ENCODE results near the gene PCSK5.
"Not testable (repeated sequence)": the region's sequence is repeated elsewhere in the genome, so short reads cannot be mapped to it uniquely, and the experiment has no call there.

The PCSK5 gene

GRCh38 chr9:76302543-76302942, 412.1 kb downstream of the PCSK5 start:
- no peak for DNase-seq (ENCODE audit: low read depth in 1 of 2, low spot score in 1 of 2)

GRCh38 chr9:76302947-76303550, 412.6 kb downstream of the PCSK5 start:
- no peak for DNase-seq (ENCODE audit: low read depth in 1 of 2, low spot score in 1 of 2)

GRCh38 chr9:76307047-76307446, 416.6 kb downstream of the PCSK5 start:
- DNase-seq (ENCODE audit: low read depth in 1 of 2, low spot score in 1 of 2) = not testable (repeated sequence)

- DNase-seq (ENCODE audit: low read depth in 1 of 2, low spot score in 1 of 2) = no peak
These were observed 420.1 kb downstream of the PCSK5 start for GRCh38 chr9:76310577-76310976.

GRCh38 chr9:76310991-76311390, 420.5 kb downstream of the PCSK5 start:
- DNase-seq (ENCODE audit: low read depth in 1 of 2, low spot score in 1 of 2) = no peak

- no peak for DNase-seq (ENCODE audit: low read depth in 1 of 2, low spot score in 1 of 2)
These were observed 421.1 kb downstream of the PCSK5 start for GRCh38 chr9:76311537-76311936.

GRCh38 chr9:76313771-76314170, 423.3 kb downstream of the PCSK5 start:
- no peak for DNase-seq (ENCODE audit: low read depth in 1 of 2, low spot score in 1 of 2)

GRCh38 chr9:76314321-76314720, 423.8 kb downstream of the PCSK5 start:
- no peak for DNase-seq (ENCODE audit: low read depth in 1 of 2, low spot score in 1 of 2)

- DNase-seq (ENCODE audit: low read depth in 1 of 2, low spot score in 1 of 2) = no peak
These were observed 425.6 kb downstream of the PCSK5 start for GRCh38 chr9:76316069-76316468.

- DNase-seq (ENCODE audit: low read depth in 1 of 2, low spot score in 1 of 2) = not testable (repeated sequence)
These were observed 429.0 kb downstream of the PCSK5 start for GRCh38 chr9:76319466-76319865.

- DNase-seq (ENCODE audit: low read depth in 1 of 2, low spot score in 1 of 2) = no peak
These were observed 430.8 kb downstream of the PCSK5 start for GRCh38 chr9:76321195-76321828.

- no peak for DNase-seq (ENCODE audit: low read depth in 1 of 2, low spot score in 1 of 2)
These were observed 432.3 kb downstream of the PCSK5 start for GRCh38 chr9:76322810-76323209.

- no peak for DNase-seq (ENCODE audit: low read depth in 1 of 2, low spot score in 1 of 2)
These were observed 433.0 kb downstream of the PCSK5 start for GRCh38 chr9:76323490-76323889.

- not testable (repeated sequence) for DNase-seq (ENCODE audit: low read depth in 1 of 2, low spot score in 1 of 2)
These were observed 433.6 kb downstream of the PCSK5 start for GRCh38 chr9:76324030-76324429.

- no peak for DNase-seq (ENCODE audit: low read depth in 1 of 2, low spot score in 1 of 2)
These were observed 439.6 kb downstream of the PCSK5 start for GRCh38 chr9:76330034-76330433.

GRCh38 chr9:76333388-76333787, 442.9 kb downstream of the PCSK5 start:
- no peak for DNase-seq (ENCODE audit: low read depth in 1 of 2, low spot score in 1 of 2)

GRCh38 chr9:76333964-76334363, 443.5 kb downstream of the PCSK5 start:
- DNase-seq (ENCODE audit: low read depth in 1 of 2, low spot score in 1 of 2) = no peak

- DNase-seq (ENCODE audit: low read depth in 1 of 2, low spot score in 1 of 2) = no peak
These were observed 445.6 kb downstream of the PCSK5 start for GRCh38 chr9:76336027-76336426.

GRCh38 chr9:76338418-76338817, 447.9 kb downstream of the PCSK5 start:
- no peak for DNase-seq (ENCODE audit: low read depth in 1 of 2, low spot score in 1 of 2)

- DNase-seq (ENCODE audit: low read depth in 1 of 2, low spot score in 1 of 2) = no peak
These were observed 451.1 kb downstream of the PCSK5 start for GRCh38 chr9:76341616-76342015.

GRCh38 chr9:76342201-76342600, 451.7 kb downstream of the PCSK5 start:
- no peak for DNase-seq (ENCODE audit: low read depth in 1 of 2, low spot score in 1 of 2)

- DNase-seq (ENCODE audit: low read depth in 1 of 2, low spot score in 1 of 2) = no peak
These were observed 452.4 kb downstream of the PCSK5 start for GRCh38 chr9:76342858-76343257.

GRCh38 chr9:76349865-76350264, 459.4 kb downstream of the PCSK5 start:
- DNase-seq (ENCODE audit: low read depth in 1 of 2, low spot score in 1 of 2) = no peak
